GM12875 (cell line): ENCODE measurements around the gene LMO1.

ENCODE experiments used
- H3K4me3 ChIP-seq: one replicate; pipeline ENCODE4 v1.5.1; 2011; ENCODE audit warnings: low read depth, low read length, control low read depth
- TF ChIP-seq, protein P1 (sequence below): IDR thresholded peaks from 2 replicates; pipeline ENCODE4 v1.5.1; 2011; ENCODE audit warnings: low read depth, mild to moderate bottlenecking, control low read depth, inconsistent platforms, low read length, moderate library complexity, borderline replicate concordance; ENCODE audit not compliant: insufficient read depth

The LMO1 gene

DNA sequence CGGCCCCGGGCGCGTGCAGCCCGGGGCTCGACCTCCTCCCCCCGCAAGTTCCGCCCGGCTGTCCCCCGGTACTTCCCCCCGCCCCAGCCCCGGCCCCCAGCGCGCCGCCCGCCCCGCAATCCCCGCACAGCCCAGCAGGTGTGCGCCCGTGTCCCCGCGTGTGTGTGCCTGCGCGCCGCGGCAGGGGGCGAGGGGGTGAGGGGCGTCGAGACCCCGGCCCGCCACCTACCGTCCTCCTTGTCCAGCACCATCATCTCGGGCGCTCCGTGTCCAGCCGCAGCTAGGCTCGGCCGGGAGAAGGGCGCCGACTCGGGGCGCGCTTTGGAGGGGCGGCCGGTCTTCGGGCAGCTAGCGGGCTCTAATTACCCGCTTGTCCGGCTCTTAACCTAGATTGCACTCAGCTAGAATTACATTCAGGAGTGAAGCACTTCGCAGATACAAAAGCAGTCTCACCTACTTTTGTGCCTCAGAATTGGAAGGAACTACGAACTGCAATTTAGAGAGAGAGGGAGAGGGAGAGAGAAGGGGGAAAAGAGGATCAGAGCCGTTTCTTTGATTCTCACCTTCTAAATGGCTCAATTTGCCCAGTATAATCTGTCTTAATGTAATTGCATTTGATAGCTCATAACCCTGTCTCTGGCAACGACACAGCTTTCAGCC is 439 bp downstream of the LMO1 start:
- H3K4me3 ChIP-seq, result peak overlapping the region; percentile 37
- TF ChIP-seq, protein P1, sequence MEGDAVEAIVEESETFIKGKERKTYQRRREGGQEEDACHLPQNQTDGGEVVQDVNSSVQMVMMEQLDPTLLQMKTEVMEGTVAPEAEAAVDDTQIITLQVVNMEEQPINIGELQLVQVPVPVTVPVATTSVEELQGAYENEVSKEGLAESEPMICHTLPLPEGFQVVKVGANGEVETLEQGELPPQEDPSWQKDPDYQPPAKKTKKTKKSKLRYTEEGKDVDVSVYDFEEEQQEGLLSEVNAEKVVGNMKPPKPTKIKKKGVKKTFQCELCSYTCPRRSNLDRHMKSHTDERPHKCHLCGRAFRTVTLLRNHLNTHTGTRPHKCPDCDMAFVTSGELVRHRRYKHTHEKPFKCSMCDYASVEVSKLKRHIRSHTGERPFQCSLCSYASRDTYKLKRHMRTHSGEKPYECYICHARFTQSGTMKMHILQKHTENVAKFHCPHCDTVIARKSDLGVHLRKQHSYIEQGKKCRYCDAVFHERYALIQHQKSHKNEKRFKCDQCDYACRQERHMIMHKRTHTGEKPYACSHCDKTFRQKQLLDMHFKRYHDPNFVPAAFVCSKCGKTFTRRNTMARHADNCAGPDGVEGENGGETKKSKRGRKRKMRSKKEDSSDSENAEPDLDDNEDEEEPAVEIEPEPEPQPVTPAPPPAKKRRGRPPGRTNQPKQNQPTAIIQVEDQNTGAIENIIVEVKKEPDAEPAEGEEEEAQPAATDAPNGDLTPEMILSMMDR, result no peak

DNA sequence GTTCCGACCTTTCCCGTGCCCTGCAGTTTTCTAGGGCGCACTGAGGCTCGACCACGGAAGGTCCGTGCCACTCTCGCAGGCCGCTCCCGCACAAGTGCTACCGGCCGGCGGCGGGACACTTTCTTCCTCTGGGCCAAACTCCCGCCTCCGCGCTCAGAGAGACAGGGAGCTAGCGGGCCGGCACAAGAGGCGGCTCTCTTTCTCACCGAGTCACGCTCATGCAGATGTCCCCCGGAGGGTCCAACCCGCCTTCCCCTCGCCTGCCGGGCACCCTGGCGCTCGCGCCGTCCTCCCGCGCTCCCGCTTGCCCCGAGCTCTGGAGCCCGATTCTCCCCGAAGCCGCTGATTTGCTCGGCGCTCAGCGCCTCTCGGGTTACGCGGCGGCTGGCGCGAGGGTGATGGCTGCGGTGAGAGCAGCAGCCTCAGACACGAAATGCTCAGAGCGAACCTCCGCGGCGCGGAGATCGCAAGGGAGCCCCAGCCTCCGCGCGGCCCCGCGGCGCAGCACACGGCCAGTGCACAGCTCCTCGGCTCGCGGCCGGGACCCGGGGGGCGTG is 1.0 kb downstream of the LMO1 start:
- H3K4me3 ChIP-seq, result peak overlapping the region; percentile 37
- TF ChIP-seq, protein P1, result no peak

DNA sequence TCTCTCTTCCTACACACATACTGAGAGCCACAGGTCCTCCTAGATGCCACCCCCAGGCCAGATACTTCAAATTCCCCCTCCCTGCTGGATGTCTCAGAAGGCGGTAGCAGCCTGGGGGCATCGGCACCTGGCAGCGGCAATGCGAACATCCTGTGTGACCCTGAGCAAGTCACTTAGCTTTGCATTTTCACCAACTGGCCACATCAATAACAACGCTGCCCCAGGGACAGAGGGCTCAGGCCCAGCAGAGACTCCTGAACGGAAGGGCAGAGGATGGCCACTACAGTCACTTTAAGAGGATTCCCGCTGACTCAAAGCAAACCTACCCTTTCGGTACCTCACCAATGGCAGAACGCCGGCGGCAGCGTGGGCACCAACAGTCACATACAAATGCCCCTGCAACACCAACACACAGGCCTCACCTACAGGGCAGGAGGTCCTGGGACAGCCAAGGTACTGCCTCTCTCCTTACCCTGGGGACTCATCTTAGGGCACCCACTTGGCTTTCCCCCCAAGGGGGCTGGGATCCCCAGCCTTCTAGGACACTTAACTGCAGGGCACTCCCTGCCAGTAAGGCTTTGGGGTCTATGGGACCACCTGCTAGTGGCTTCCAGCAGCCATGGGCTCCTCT is 1.6 kb downstream of the LMO1 start:
- TF ChIP-seq, protein P1, result no peak
- H3K4me3 ChIP-seq, result no peak overlapping the region

DNA sequence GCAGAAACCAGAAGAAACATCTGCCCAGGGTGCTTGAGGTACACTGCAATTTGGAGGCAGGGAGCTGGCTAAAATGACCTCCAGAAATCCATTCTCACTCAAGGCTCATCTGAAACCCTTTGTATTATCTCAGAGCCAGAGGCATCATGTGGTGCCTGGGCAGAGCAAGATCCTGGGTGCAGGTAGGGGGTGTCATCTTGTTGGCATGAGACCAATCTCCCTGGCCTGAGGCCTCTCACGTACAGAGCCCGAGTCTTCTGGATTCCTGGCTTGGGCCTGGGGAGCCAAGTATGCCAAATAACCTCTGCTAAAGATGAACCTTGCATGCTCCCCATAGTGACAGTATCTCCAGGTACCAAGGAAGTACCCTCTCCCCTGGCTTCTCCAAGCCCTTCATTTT is 2.4 kb downstream of the LMO1 start:
- no peak overlapping the region for H3K4me3 ChIP-seq
- TF ChIP-seq, protein P1, result no peak

DNA sequence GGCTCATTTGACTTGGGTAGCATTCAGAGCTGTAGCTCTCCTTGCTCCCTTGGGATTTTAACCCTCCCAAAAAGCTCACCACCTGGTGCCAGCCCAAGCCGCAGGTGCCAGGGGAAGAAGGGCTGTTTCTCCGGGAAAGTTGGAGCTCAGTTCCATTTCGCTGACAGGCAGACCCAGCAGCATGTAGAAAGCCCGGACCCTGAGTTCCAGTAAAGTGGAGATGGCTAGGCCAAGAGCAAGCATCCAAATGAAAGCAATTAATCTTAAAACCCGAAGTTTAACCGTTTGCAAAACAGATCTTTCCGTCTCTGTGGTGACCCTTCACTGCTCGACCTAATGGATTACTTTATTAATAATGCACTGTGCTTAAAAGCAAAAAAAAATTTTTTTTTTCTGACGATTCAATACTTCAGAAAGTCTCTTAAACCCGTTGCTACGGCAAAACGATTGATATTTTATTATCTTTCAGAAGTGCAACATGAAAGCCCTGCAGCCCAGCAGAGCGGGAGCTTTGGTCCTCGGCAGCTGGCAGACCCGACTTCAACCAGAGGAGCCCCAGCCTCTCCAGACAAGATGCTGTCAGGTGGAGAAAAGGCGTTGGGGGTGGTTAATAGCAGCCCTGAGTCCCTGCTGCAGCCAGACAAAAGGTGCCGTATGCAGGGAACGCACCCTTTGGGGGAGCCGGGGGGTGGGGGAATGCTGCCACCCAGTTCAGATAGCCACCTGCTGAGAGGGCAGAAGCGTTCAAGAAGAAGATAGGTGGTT is 3.3 kb downstream of the LMO1 start:
- TF ChIP-seq, protein P1, result no peak
- H3K4me3 ChIP-seq, result no peak overlapping the region

DNA sequence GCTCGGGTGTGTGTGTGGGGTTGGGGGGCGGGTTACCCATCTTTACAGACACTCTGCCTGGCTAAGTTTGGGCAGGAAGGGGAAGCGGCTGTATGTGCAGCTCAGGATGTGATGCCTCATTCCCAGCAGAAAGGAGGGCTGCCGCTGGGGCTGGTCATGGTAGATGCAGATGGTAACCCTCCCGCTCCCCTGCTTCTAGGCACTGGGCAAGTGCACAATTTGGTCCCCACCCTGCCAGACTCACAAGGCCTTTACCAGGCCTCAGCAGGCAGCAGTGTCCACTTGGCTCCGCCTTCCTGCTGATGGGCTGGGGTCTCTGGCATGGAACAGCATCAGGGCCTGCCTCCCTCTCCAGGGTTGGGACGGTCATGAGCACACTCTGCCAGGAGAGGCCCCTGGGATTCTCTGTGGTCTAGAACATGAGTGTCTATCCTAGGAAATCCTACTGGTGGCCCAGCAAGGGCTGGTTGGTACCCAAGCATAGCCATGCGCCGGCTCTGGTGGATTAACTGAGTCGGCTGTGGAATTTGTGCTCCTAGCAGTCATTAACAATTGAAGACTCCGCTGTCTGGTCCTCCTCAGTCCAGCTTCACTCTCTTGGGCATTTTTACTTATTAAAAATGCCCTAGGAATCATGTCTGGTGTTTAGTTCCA is 4.2 kb downstream of the LMO1 start:
- TF ChIP-seq, protein P1, result no peak
- H3K4me3 ChIP-seq, result no peak overlapping the region
